NCI-H187 treated with DMSO at 0.1 percent for 48 hours (cell line): ENCODE data around the gene PDXP.
"Not testable (repeated sequence)": the region's sequence is repeated elsewhere in the genome, so short reads cannot be mapped to it uniquely, and the experiment has no call there.

Source experiments
- DNase-seq: peaks from one replicate; lab custom pipeline; 2025; lab: John Stamatoyannopoulos, UW

The PDXP gene

GRCh38 chr22:37647317-37647716, 11.2 kb upstream of the PDXP start:
- DNase-seq = no peak

DNA sequence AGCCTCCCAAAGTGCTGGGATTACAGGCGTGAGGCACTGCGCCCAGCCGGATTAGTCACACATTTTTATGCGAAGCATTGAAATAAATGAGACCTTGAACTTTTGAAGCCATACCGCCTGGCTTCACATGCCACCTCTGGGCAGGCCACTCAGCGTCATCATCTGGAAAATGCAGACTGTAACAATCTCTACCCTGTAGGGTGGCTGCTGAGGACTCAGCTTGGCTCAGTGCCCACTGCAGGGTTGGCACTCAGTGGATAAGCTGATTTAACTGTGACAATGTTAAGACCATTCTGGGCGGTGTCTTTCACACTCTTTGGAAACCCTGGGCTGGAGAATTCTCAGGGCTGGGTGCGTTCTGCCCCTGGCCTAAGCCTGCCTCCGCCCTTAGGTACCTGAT, 10.6 kb upstream of the PDXP start:
- no peak for DNase-seq

GRCh38 chr22:37650463-37651136, 7.9 kb upstream of the PDXP start:
- DNase-seq = no peak

GRCh38 chr22:37654563-37655251, 3.8 kb upstream of the PDXP start:
- DNase-seq = no peak

DNA sequence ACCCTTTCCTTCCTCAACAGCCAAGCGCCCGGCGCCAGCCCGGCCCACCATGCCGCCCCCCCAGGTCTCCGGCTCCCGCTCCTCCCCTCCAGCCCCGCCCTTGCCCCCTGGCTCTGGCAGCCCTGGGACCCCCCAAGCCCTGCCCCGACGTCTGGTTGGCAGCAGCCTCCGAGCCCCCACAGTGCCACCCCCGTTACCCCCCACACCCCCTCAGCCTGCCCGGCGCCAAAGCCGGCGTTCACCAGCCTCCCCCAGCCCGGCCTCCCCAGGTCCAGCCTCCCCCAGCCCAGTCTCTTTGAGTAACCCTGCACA, 3.3 kb upstream of the PDXP start:
- DNase-seq = no peak

GRCh38 chr22:37656583-37656982, 1.9 kb upstream of the PDXP start:
- DNase-seq = not testable (repeated sequence)

- DNase-seq = no peak
Observed at GRCh38 chr22:37657590-37658132, 862 bp upstream of the PDXP start.

DNA sequence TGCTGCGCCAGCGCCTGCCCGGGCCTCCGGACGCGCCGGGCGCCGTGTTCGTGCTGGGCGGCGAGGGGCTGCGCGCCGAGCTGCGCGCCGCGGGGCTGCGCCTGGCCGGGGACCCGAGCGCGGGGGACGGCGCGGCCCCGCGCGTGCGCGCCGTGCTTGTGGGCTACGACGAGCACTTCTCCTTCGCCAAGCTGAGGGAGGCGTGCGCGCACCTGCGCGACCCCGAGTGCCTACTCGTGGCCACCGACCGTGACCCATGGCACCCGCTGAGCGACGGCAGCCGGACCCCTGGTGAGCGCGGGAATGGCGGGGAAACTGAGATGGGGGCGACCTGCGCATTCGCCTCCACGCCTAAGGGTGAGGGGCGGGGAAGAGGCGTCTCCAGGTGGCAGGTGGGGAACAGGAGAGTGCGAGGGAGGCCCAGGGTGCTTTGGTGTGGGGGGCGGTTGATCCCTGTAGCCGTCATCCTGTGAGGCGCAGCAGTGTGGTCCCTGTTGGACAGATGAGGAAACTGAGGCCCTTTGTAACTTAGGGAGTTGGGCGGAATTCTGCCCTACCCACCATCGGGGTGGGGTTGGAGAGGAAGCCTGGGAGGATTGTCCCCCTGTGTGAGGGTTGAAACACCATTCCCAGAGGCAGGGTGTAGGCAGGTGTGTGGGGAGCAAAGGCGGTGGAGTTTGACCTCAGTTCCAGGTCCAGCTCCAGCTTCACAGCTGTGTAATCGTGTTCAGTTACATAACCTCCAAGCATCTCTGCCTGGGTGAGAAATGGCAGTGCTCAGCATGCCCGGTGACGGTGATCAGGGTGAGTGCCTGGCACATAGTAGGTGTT, 758 bp downstream of the PDXP start:
- no peak for DNase-seq

DNA sequence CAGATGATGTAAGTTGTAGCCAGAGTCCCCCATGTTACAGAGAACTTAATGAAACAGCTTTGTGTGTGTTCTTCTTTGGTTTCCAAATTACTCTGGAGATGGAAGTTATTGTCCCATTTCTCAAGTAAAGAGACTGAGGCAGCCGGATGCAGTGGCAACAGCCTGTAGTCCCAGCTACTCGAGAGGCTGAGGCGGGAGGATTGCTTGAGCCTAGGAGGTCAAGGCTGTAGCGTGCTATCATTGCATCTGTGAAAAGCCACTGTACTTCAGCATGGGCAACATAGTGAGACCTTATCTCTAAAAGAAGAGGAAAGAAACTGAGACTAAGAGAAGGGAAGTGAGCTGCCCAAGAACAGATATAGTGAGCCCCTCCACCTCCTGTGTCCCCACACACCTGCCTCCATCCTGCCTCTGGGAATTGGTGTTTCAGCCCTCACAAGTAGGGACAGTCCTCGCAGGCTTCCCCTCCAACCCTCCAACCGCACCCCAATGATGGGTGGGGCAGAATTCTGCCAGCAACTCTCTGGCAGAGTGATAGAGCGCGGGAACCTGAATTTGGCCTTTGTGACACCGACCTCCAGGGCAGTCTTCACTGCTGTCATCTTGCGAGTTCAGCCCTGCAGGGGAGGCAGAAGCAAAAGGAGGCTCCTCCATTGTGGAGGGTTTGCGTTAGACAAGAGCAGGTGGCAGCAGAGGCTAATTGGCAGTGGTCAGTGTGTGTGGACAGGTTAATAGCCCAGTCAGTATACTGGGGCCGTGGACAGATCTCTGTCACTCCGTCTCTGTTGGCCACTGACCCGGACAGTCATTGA, 1.6 kb downstream of the PDXP start:
- DNase-seq = no peak

DNA sequence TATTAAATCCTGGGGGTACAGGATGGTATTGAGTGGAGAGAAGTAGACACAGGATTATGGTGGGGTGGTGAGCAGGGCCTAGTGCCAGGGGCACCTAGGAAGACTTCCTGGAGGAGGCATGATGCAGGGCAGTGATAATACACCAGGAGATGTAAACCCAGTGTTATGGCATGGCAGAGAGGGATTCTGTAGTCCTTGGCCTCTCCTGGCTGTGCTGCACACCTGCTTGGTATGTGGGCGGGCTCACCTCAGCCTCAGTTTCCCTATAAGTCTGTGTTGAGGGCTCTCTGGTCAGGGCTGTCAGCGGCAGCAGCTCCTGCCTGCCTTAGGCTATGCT, 2.2 kb downstream of the PDXP start:
- no peak for DNase-seq

GRCh38 chr22:37661160-37661924, 2.8 kb downstream of the PDXP start:
- DNase-seq = no peak

DNA sequence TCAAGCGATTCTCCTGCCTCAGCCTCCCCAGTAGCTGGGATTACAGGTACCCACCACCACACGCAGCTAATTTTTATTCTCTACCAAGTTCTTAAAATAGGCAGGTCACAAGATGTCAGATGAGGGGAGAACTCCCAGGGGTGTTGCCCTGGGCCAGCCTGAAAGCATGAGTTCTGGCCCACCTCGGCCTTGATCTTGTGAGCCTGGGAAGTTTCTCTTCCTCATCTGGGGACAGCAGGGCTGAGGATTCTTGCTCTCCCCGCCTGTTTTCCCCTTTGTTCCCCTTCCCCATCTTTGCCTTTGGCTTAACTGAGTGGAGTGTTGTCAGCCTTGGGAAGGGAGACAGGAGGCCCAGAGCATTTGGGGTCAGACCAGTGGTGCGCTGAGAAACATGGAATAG, 3.5 kb downstream of the PDXP start:
- DNase-seq = no peak

DNA sequence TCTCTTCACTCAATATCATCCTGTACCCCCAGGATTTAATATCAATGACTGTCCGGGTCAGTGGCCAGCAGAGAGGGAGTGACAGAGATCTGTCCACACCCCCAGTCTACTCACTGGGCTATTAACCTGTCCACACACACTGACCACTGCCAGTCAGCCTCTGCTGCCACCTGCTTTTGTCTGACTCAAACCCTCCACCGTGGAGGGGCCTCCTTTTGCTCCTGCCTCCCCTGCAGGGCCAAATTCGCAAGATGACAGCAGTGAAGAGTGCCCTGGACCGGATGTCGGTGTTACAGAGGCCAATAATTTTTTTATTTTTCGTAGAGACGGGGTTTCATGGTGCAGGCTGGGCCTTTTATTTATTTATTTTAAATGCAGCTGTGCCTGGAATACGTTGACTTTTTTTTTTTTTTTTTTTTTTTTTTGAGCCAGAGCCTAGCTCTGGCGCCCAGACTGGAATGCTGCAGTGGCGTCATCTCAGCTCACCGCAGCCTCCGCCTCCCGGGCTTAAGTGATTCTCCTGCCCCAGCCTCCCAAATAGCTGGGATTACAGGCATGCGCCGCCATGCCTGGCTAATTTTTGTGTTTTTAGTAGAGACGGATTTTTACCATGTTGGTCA, 5.1 kb downstream of the PDXP start:
- DNase-seq = no peak

- no peak for DNase-seq
Observed at GRCh38 chr22:37664249-37665101, 6.0 kb downstream of the PDXP start.

DNA sequence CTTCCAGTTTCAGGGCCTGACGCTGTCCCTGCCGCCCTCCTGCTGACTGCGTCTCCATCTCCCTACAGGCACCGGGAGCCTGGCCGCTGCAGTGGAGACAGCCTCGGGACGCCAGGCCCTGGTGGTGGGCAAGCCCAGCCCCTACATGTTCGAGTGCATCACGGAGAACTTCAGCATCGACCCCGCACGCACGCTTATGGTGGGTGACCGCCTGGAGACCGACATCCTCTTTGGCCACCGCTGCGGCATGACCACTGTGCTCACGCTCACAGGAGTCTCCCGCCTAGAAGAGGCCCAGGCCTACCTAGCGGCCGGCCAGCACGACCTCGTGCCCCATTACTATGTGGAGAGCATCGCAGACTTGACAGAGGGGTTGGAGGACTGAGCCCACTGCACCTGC, 7.0 kb downstream of the PDXP start:
- DNase-seq = no peak

DNA sequence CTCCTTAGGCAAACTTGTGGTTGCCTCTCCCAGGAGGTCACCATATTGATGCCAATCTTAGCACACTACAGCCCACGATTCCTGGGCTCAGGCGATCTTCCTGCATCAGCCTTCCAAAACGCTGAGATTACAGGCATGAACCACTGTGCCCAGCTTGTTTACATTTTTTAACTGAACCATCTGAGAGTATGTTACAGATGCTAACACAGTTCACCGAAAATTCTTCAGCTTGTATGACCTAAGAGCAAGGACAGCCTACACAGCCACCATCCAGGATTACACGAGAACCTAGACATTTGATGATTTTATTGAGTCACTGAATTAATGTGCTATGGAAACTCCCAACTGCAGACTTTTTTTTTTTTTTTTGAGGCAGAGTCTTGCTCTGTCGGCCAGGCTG, 11.1 kb downstream of the PDXP start:
- no peak for DNase-seq

DNA sequence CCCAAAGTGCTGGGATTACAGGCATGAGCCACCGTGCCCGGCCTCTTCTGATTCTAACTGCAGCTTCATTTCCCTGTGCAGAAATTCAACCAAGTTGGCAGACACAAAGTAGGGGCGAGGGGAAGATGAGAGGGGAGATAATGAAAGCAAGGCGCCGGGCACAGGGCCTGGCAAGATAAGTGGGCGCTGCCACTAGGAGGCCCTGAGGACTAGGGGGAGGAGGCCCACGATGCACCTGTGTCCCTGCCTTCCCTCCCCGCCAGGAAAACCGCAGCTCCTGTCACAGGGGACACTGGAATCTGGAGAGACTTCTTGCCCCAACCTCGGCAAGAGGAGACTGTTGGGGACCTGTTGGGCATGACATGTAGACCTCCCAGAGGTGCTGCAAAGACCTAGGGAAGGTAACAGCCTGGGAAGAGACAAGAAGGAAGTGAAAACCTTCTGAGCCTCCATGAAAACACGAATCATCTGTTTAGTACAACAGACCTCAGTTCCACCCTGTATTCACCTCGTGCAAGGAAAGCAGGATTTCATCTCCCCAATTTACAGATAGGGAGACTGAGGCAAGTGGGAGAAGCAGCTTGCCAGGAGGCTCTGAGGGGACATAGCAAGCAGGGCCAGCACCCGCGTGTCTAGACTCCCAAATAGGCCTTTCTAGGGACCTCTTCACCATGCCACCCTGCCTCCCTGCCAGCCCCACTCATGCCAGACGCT, 13.8 kb downstream of the PDXP start:
- no peak for DNase-seq

DNA sequence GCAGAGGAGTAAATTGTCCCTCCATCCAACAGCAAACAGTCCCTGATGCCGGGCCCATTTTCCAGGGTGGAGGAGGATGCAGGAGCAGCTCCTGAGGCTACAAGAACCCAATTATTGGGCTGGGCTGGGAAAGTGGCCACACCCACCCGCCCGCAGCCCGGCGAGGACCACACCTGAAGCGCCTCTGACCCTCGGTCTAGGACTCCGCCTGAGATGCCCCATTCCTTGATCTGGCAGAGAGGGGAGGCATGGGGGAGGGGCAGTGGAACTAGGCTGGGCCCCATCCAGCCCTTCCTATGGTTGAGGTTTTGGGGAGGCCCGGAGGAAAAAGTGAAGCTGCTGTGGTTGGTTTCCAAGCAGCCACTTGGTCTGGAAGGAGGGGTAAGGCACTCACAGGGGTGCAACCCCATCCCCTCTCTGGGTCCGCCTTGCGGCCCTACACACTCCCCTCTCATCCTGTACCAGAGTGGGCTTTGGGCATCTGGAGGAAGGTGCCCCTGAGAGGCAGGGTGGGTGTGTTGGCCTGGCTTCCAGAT, 14.5 kb downstream of the PDXP start:
- no peak for DNase-seq

DNA sequence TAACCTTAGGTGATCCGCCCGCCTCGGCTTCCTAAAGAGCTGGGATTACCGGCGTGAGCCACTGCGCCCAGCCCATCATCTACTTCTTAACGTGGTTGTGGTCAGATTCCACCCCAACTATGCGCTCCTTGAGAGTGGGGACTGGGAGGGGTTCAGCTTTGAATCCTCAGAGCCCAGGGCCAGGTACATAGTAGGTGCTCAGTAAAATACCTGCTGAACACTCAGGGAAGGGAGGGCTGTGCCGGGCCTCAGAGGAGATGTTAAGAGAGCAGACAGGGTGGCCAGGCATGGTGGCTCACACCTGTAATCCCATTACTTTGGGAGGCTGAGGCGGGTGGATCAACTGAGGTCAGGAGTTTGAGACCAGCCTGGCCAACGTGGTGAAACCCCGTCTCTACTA, 15.7 kb downstream of the PDXP start:
- DNase-seq = no peak
